GM12872 (cell line): ENCODE results near the gene FMNL3.

Experiments used
- CTCF ChIP-seq: IDR thresholded peaks from 3 replicates; pipeline ENCODE4 v1.5.1; 2011; ENCODE audit warnings: low read depth, mild to moderate bottlenecking, low read length, moderate library complexity; ENCODE audit not compliant: insufficient read depth

Gene FMNL3

GRCh38 chr12:49649445-49649844 lies 57.8 kb downstream of the FMNL3 start:
- no peak for TF ChIP-seq CTCF

- no peak for TF ChIP-seq CTCF
These were observed 58.5 kb downstream of the FMNL3 start for GRCh38 chr12:49648712-49649003.

DNA sequence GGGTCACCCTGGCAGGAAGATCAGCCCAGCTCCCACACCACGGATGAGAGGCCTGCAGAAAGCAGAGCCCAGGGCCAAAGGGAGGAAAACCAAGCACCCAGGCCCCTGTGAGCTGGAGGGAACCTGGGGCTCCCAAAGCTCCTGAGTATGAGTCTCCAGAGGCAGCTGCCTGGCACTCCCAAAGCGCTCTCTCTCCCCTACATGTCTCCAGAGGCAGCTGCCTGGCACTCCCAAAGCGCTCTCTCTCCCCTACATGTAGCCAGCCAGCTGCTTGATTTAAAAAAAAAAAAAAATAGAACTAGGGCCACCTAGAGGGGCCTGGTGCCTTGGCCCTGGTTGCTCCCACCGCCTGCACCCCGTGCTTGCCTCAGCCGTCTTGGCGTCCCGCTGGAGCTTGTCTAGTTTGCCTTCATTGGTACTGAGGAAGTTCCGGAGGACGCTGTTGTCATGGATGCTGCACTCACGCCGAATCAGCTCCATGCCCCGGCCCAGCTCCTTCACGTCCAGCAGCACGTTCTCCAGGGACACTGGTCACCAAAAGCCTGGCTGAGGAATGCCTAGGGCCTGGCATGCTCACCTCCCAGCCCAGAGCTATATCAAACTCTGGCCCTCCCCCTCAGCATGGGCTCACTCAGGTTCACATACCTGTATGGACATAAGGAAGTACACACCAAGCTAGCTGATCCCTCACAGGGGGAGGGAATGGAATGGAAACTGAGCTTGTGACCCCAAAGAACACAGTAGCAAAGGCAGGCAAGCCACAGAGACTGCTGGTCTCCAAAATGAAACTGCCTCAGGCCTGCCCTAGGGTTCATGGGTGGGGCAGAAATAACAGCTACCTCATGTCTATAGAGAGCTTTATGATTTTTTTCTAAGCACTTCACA lies 59.1 kb downstream of the FMNL3 start:
- TF ChIP-seq CTCF: no peak

GRCh38 chr12:49646871-49647654 lies 60.1 kb downstream of the FMNL3 start:
- TF ChIP-seq CTCF: no peak

GRCh38 chr12:49646331-49646830 lies 60.8 kb downstream of the FMNL3 start:
- TF ChIP-seq CTCF: no peak

DNA sequence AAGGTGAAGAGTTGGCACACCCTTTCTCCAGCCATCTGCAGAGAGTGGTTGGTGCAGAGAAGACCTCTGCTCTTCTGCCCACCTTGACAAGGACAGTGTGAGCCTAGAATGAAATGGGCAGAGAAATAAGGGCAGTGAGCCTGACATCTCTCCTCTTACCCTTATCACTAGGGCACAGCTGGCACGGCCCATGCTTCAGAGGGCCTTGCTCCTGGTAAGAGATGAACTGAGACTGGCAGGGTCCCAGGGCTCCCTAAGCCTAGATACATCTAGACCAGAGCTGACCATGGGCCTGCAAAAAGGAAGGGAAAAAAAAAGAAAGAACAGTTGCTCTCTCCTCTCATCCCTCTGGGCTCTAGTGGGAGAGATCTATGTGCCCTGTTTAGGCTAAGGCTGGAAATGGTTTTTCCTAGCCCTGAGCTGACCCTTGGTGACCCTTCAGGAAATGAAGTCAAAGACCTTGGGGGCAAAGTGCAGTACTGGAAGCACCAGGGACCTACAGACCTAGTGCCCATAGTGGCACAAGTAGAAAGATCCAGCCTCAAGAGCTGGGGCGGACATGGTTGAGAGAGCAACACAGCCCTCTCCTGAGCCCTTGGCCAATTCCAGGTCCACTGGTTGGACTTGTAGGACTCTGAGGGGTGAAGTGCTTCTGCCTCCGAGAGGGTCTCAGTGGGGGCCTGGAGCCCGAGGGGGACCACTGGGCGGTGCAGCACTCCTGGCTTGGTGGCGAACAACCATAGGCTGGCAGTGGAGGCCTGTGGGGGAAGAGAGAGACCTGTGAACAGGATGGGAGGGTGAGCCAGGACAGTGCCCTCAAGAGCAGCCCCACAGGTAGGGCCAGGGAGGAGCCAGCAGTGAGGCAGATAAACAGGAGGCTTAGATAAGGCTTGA lies 61.8 kb downstream of the FMNL3 start:
- TF ChIP-seq CTCF: no peak

- TF ChIP-seq CTCF: peak; percentile 95
These were observed 62.6 kb downstream of the FMNL3 start for GRCh38 chr12:49644620-49644994.
